Measurements from ENCODE around the gene CARD11.
A peak's percentile ranks its signal among the peaks of the same experiment; 100 is the strongest.

The CARD11 gene

DNA sequence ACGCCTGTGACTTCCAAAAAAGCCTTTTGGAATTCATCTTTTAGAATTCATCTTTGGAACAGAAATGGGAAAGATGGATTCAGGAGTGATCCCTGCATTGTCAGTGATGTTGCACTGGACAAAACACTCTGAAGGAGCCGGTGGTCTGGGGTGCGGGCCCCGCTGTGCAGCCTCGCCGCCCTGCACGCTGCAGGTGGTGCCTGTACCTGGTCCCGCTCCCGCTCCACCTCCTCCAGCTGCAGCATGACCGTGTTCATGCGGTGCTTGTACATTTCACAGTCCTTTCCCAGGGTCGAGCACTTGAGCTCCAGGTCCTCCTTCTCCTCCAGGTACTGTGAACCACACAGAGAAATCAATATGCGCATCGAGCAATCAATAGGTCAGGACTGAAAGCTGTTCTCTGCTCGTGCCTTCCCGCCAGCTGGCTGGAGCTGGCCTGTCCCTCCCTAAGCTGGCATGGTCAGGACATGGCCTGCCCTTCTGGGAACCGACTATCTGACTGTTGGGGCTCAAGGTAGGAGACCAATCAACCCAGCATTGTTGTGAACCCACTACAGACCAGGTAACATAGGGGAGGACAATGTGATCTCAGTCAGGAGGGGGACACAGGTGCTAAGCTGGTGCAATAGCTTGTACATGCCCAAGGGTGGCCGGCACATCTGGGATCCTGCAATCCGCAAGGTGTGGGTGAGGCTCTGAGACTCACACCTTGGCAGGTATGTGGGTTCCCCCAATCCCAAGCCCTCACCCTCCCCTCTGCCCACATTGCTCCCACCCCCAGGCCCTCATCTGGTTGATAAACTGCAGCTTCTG lies 105.8 kb downstream of the CARD11 start:
- DNase-seq: no peak

GRCh38 chr7:2936891-2937580 lies 106.6 kb downstream of the CARD11 start:
- DNase-seq: no peak

- DNase-seq: no peak
Observed at GRCh38 chr7:2936301-2936700, 107.4 kb downstream of the CARD11 start.

DNA sequence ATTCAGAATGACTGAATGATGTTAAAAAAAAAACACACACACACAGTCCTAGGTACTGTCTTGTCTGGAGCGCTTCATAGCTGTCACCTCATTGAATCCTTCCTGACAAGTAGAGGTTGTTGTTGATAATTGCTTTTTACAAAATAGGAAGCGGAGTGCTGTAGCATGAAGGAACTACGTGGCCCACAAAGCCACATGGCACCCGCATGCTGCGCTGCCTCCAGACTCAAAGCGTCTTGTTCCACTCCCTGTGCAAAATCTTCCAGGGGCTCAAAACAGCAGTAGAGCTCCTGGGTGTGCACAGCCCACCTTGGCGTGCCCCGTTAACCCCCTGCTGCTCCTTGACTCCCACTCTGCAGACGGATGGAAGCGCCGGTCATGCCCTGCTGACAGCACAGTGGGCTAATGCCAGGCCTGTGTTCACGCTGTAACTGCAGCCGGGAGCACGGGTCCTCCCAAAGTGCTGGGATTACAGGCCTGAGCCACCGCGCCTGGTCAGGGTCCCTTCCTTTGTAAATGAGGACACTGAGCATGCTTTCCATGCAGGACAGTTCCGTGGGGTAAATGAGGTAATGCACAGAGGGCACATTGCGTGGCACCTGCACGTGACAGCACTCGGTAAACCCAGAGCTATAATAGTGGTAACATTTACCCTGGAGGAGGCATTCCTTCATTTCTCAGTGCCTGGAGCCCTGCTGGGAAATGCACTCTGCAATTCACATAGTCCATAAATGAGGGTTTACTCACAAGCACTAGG lies 108.5 kb downstream of the CARD11 start:
- no peak for DNase-seq

GRCh38 chr7:2934211-2934731 lies 109.4 kb downstream of the CARD11 start:
- DNase-seq: peak; percentile 13

DNA sequence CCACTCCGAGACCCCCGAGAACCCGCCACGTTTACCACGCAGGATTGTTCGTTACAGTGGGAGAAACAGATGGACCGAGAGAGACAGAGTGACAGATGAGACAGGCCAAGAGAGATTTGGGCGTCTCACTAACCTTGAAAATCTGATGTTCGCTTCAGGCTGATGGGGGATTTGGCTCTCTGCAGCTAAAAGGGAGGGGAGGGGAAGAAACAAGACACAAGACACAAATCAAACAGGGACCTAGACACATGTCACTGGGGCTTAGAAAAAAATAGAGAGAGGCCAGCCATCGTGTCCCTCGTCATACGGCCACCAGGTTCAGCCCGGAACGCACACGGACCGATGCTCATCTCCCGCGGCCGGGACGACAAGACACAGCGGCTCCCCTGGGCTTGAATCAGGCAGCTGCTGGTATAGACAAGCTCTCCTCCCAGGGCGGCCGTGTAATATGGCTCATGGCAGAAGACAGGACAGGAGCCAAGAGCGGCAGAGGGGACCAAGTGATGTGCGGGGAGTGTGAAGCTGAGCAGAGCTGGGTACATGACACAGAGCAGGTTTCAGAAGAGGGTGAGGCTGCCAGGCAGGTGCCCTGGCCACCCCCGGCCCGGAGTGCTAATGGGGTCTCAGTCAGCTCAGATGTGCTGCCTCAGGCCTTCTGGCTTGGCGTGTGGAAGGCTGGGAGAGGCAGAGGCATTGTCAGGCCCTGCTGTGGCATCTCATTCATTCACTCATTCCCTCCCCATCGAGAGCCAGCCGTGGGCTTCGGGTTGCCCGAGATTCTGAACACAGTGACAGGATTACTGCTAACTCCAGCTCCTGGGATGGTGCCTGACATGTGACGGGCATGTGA lies 111.0 kb downstream of the CARD11 start:
- DNase-seq: no peak

DNA sequence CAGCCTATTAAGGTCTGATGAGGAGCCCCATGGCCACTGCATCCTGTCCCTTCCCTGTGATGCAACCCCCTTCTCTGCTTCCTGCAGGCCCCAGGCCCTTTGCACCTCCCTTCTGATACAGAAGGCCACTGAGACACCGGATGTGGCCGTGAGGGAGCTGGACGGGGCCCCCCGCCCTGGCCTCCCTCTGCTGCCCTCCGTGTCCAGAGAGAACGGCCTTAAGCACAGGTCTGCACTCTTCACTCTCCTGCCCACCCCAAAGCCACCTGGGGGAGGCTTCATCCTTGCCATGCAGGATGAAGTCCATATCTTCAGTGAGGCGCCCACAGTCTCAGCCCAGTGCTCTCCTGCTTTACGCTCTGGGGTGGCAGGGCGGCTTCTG lies 112.6 kb downstream of the CARD11 start:
- no peak for DNase-seq

DNA sequence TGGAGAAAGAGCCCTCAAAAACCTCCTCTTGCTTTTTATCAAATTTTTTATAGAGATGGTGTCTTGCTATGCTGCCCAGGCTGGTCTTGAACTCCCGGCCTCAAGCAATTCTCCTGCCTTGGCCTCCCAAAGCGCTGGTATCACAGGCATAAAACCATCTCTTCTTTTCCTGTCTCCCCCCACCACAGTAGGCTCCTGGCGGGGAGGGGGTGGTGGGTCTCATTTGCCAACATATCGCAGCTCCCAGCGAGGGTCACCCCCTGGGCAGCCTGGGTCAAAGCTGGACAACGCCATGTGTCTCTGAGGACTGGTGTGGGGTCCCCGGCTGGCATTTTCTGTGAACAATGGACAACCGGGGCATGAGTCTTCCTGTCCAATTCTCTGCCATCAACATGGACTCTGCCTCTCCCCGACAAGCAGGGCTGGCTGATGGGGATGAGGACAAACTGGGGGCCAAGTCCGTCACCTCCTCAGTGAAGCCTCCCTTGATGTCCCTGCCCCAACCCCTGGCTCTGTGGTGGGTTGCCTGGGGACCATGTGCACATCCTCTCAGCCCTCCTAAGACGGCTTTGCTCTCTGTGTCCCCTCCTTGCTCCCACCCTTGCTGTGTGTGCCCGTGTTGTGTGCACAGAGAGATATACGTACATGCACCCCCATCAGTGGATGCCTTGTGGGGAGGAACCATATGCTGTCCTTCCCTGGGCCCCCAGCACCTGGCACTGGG lies 113.2 kb downstream of the CARD11 start:
- DNase-seq: no peak

DNA sequence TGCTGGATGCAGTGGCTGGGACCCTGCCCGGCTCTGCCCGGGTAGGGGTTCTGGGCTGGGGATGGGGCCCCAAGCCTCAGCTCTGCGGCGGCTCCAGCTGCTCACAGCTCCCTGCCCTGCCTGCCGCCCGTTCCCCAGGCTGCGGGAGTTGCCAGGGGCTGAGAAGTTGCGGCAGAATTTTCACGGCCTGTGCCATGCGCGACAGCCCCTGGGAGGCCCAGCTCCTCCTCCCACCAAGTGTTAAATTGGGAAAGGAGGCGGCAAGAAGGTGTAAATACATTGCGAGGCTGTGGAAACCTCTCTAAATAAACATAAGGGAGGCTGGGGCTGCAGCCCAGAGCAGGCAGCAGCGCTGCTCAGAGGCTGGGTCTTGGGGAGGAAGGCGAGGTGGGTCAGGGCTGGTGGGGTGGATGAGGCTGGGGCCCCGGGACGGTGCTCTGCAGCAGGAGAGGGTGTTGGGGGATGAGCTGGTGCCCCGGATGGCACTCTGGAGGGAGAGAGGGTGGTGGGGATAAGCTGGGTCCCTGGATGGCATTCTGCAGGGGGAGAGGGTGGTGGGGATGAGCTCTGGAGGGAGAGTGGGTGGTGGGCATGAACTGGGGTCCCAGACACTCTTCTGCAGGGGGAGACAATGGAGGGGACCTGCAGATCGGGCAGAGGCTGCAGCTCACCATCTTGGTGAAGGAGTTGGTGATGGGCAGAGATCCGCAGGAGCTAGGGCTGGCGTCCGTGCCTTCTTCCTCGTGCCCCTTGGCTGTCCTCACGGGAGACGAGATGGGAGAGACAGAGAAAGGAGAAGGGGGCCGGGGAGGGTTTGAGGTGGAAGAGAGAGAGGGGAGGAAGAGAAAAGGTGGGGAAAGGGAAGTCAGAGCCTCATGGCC lies 114.1 kb downstream of the CARD11 start:
- DNase-seq: no peak

DNA sequence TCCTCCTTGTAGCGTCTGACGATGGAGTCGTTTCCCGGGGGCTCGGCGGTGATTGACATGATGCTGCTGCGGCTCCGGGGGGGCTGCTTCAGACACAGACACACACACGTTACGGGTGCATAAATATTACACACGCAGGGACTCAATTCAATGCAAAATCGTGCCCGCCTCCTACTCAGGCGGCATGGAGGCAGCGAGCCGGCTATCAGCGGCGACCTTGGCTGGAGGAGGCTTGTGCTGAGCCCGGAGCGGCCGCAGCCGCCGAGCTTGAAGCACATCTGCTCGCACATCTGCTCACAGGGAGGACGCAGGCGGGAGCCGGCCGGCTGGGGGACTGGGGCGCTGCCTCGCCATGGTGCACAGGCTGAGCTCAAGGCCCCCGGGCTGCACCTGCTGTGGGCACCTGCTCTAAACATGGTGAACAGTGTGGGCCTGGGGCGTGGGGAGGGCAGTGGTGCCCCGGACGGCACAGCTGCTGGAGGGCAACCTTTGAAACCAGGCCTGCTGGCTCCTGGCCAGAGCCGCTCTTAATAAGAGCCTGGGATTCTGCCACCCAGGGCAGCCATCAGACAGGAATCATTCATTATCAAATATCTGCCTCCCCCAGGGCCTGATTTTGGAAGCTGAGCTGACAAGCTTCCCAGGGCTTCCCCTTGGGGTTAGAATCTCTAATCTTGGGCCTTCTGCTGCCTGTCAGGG lies 114.9 kb downstream of the CARD11 start:
- no peak for DNase-seq

DNA sequence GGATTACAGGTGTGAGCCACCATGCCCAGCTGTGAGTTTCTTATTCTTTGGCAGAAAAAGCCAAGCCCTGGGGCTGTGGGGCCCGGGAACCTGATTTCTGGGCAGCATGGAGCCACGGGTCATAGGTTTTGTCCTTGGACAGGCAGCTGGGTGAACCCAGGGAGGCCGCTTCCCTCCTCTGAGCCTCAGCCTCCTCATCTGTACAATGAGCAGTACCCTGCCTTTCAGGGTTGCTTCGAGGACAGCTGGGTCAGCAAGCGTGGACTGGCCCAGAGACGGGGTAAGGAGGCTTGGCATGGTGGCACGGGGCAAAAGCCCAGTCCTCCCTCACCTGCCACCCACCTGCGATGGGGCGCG lies 115.4 kb downstream of the CARD11 start:
- DNase-seq: no peak

- no peak for DNase-seq
Observed at GRCh38 chr7:2927592-2927991, 116.1 kb downstream of the CARD11 start.

DNA sequence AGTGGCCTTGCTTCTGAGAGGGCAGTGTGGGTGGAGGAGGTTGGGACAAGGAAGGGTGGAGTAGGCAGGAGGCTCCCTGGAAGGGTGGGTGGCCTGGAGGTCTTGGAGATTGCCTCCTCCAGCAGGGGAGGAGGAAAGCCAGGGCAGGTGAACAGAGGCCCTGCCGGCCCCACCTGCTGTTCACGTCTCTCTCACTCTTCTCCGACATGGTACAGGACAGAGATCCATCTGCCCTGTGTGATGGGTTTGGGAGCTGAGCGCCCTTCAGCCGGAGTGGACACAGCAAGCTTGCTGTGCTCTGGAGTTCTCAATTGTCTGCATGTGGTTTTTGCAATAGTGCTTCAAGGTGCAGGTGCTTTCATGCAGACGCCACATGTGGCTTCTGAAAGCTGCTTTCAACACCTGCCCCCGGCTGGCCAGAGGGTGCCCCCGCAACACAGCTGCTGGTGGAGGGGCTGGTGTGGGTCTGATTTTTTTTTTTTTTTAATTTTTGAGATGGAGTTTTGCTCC lies 116.7 kb downstream of the CARD11 start:
- no peak for DNase-seq

DNA sequence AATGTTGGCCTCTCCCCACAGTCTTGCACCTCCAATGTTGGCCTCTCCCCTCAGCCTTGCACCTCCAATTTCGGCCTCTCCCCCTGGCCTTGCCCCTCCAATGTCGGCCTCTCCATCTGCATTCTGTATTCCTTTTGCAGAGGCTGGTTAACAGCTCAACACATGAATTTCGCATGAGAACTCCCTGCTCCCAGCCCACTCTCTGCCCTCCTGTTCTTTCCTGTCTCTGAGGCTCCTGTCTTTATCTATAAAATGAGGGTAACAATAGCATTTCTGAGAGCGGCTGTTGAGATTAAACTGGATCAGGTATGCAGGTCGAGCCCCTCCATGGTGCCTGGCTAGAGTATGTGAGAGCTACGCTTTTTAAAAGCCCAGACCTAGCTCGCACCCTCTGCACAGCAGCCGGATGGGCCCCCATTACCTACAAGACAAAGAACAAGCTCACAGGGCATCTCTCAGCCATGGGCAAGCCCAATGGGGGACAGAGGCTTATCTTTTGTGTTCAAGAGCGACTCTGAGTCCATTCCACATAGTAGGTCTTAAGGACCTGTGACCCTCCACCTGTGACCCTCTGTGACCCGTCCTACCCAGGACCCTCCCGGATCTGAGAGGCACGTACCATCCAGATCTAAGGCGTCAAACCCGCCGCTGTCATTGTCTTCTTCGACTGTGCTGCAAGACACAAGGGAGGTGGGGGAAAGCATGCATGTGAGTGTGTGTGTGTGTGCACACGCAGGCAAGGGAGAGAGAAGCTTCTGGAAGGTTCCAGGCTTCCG lies 117.4 kb downstream of the CARD11 start:
- DNase-seq: no peak

GRCh38 chr7:2924866-2925840 lies 118.5 kb downstream of the CARD11 start:
- DNase-seq: no peak

DNA sequence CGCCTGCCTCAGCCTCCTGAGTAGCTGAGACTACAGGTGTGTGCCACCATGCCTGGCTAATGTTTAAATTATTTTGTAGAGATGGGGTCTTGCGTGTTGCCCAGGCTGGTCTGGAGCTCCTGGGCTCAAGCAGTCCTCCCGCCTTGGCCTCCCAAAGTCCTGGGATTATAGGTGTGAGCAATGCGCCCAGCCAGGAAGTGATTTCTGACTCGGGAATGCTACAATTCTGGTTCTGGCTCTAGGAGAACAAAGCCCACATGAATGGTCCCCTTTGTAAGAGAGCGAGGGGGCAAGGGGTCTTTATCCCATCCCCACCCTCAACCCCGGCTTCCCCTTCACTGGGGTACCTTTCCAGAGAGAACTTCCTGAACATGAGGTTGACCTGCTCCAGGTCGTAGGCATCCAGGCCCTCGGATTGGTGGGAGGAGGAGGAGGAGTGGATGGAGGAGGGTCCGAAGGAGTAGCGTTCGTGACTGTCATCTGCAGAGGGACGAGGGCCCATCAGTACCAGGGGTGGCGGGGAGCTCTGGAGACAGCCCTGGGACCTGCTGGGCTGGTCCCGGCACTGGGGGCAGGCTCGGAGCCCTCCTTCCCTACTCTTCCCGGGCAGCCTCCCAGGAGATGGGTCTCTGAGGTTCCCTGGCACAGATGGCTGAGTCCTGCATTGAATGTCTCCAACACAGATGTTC lies 119.6 kb downstream of the CARD11 start:
- no peak for DNase-seq

DNA sequence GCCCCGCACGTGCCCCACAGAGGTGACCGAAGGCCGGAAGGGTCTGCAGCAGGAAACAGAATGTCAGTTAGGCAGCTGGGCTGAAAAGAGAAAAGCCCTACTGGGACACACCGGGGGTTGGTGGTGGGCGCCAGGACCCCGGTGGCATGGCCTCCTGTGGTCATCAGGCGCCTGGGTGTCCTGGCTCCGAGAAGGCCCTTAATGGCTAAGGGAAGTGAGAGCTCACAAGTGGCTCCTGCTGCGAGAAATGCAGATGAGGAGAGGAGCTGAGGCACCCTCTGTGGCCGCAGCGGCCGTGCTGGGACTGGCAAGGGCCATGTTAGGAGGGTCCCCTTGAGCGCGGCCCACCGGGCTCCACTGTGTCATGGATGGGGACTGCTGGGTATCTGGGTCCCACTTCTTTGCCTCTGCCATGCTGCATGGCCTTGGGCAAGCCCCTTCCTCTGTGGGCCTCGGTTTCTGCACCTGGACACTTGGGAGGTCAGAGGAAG lies 120.3 kb downstream of the CARD11 start:
- DNase-seq: no peak

Measured in activated CD4-positive, alpha-beta T cell treated with anti-CD3 and anti-CD28 coated beads, Interleukin-10, Interleukin-2, amounts not matched to agents 100 ng/mL and 50 ng/mL, durations not matched to agents 16 hours and 8 hours (primary cell).